GM12873 (cell line): ENCODE measurements around the gene ICAM5.

ENCODE experiments used
- CTCF ChIP-seq: IDR thresholded peaks from 2 replicates; pipeline ENCODE4 v1.5.1; 2012; ENCODE audit warnings: low read depth, mild to moderate bottlenecking, moderate library complexity, low read length, control low read depth; ENCODE audit not compliant: insufficient read depth; ENCODE audit errors: missing control alignments

ICAM5 gene

DNA sequence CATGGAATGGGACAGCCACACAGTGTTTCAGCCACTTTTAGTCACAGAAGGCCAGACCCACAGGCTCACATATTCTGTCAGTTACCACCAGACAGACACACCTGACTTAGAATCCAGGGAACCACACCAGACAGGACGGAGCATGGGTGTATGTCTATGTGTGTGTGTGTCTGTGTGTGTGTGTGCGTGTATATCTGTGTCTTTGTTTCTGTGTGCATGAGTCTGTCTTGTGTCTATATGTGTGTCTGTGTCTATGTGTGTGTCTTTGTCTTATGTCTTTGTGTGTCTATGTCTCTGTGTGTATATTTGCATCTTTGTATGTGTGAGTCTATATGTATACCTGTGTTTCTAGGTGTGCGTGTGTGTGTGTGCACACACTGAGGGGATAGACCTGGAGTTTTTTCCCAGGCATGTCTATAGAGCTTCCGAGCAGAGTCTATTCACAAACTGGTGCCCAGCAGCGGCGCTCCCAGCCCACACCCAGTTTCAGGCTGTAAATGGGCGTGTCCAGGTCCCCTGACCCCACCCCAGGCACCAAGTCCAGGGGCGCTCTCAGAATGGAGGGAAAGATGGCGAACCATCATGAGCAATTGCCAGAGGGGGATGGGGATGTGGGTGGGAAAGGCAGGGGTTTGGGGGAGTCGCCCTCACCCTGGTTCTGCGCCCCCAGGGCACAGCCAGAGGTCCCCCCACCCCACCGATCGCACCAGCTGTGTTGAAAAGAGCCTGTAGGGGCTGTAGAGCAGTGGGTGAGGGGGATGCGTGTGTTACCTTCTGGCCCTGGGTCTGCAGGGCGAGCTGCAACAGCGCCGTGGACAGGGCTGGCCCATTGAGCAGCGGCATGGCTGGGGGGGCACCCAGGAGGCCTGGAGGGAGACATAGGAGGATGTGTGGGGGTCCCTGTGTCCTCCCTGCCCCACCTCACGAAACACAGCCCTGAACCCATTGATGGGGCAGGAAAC, 32.4 kb downstream of the ICAM5 start:
- no peak for TF ChIP-seq CTCF

- TF ChIP-seq CTCF = no peak
Measured at GRCh38 chr19:10325732-10326131, 36.0 kb downstream of the ICAM5 start.

DNA sequence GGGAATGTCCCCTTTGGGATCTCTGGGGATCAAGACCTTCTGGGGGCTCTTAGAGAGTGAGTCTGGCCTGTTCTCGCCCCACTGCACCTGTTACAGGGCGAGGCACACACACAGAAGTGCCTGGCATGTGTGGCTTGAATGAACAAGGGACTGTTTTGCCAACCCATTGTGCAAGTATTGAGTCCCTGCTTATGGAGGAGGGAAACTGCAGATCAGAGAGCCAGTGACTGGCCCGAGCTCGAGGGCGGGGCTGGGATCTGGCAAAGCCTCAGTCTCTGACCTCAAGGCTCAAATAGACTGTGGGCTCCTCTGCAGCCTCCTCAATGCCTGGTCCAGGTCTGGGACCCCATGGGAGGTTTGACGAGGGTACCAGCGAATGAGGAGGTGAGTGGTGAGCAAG, 38.0 kb downstream of the ICAM5 start:
- no peak for TF ChIP-seq CTCF

GRCh38 chr19:10328558-10329429, 39.0 kb downstream of the ICAM5 start:
- no peak for TF ChIP-seq CTCF

GRCh38 chr19:10329555-10329954, 39.8 kb downstream of the ICAM5 start:
- no peak for TF ChIP-seq CTCF

DNA sequence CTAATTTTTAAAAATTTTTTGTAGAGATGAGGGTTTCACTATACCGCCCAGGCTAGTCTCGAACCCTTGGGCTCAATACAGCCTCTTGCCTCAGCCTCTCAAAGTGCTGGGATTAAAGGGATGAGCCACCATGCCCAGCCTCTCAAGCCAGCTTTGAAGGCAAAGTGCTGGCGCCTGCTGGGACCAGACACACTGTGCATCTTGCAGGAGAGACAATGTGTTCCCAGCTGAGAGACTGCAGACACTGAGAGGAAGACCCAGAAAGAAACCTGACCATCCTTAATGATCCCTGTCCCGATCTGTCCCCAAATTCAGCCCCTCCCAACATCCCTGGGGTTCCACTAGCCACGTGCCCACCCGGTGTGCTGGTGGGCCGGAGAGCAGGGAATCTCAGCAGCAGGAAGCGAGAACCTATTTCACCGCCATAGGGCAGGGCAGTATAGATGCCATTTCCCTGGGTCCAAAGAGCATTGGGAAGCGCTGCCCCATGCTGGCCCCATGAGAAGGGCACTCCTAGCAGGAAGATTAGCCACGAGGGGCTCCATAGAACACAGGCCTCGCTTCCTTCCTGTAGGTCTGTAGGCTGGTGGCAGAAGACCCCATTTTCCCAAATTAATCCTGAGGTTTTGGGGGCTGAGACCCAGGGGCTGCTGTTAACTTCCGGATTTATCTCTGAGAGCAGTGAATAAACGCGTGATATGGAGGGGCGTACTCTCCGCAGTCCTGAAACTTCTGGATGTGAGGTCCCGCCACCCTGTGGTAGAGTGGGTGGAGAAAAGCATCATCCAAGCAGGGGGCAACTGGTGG, 42.6 kb downstream of the ICAM5 start:
- TF ChIP-seq CTCF = no peak
